ENCODE measurements around the gene SLC10A6.

The SLC10A6 gene

DNA sequence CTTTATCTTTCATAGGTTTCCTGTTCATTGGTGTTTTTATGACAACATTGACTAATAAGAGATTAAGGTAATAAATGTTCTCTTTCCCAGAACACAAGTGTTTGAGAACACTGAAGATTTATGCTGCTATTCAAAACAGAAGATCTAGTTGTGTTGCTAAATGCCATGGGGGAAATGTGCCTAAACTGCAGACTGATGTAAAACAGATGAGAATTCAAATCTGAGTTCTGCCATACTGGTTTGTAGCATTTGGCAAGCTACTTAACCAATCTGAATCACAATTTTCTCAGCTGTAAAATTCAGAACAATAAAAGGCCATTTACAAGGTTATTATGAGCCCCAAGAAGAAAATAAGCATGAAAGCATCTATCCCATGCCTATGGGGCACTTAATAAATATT is 2.3 kb downstream of the SLC10A6 start:
- no peak for DNase-seq

DNA sequence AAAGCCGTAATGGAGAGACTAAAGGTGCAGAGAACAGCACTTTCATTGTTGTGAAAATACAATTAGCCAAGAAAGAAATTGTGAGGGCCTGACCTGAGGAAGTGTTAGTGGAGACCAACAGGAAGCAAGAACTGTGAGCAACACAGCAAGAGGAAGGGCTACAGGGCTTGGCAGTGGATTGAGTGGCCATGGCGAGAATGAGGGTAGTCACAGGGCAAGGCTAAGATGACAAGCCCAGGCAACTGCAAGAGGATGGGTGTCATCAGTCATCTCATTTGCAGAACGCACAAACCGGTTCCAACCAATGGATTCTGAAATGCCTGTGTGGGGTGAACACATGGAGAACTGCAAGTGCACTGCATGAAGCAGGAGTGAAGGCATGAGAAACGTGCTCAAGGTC is 3.6 kb downstream of the SLC10A6 start:
- DNase-seq, result no peak

DNA sequence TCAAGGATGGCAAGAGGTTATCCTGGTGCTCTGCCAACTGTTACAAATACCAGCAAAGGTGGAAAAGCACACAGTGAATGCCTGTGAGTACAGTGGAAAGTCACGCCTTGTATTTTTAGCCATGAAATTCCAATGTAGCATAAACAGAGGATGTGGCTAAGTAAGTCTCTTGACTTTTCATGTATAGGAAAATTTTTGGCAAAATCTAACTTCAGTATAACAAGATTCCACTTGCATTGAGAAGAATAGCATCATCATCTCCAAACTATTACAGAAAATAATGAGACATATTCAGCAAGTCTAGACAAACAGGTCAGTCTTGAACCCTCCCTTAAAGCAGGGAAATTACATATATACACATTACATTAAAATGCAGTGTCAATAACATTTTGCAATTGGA is 7.9 kb downstream of the SLC10A6 start:
- DNase-seq, result no peak

- DNase-seq, result no peak
Measured at GRCh38 chr4:86840858-86841257, 8.3 kb downstream of the SLC10A6 start.

DNA sequence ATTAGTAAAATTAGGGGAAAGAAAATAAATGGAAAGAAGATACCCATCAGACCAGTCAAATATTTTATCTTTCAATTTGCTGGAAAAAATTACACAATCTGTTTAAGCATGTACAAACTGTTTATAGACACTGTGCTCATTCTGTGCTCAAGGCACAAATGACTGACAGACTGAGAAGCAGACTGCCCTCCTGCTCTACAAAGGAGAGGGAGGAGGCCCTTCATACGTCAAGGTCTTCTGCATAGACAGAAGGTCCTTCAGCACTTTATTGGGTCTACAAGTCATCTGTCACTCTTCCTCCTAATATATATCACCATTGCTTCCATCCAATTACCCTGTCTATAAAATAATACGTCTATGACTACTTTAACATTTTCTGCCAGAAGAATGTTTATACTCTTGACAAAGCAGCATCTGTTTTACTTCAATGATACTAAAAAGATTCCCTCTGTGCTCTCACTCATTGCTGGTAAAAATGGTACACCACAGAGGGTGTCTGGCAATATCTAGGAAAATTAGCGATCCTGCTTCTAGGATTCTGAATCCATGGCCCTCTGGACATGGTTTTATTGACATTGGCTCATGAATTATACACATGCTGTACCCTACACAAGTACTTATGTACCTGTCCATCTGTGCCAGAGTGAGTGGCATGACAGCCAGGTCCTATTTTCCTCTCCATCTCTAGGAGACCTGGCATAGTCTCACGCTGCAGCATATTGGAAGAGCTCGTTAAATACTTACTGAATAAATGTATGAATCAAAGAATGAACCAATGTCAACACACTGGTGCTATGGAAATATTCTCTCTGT is 11.3 kb downstream of the SLC10A6 start:
- DNase-seq, result no peak

GRCh38 chr4:86835677-86836076 is 13.5 kb downstream of the SLC10A6 start:
- DNase-seq, result no peak

DNA sequence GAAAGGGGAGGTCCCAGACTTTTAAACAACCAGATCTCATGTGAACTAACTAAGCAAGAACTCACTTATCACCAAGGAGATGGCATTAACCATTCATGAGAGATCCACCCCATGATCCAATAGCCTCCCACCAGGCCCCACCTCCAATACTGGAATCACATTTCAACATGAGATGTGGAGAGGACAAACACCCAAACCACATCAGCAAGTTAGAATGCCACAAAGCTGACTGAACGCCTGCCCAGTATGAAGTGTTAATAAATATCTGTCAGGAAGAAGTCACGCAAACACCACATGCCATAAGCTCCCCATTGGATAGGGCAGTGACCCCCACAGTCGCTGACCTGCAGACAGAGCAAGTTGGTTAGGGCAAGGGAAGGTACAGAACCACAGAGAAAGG is 14.3 kb downstream of the SLC10A6 start:
- no peak for DNase-seq

- DNase-seq, result no peak
Measured at GRCh38 chr4:86833615-86834014, 15.6 kb downstream of the SLC10A6 start.

DNA sequence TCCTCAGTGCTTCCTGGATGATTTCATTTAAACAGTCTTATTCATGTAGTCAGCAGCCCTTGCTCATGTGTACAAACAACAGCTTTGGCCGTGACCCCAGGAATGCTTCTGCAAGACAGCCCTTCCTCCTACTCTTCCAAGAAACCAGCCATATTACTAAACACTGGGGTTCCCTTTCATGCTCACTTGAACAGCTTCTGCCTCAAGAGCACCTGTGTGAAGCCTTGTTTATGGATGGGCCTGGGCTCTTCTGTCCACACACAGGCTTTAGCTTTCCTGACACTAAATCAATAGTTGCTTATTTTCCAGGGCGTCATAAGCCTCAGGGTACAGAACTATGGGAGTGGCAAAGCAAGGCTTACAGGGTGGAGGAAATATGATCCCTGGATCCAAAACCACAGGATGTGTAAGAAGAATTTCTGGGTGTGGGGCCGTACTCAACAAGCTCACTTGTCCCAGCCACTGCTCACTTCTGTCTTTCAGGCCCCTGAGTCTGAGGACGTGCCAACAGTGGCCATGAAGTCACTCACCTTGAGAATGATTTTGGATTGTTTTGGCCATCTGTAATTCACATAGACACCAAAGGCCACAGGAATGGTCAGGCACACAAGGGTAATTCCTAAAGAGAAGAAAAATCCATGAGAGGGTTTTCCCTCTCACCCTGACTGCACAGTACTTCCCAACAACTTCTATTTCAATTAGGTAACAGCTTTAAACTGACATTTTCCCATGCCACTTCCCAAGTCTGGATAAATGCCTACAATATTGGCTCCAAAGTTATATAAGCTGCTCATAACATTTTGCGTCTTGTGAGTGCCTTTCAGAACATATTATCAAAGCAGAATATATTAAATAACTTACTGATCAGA is 17.7 kb downstream of the SLC10A6 start:
- no peak for DNase-seq

DNA sequence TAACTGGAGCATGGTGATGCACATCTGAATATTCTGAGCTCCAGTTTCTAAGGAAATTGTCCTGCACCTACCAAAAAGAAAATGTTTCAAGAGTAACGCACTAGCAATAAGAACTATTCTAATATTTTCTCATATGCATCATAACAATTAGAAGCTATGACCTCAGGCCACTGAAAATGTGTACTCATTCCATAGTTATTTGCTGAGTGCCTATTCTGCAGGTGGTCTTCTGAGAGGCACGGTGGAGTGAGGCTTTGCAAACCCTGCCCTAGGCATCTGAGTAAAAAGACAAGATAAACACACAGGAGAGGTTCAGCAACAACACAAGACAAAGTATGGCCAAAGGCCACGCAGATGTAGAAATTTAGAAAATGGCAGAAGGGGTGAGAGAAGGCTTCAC is 23.7 kb downstream of the SLC10A6 start:
- no peak for DNase-seq

- DNase-seq, result no peak
Measured at GRCh38 chr4:86822136-86822535, 27.0 kb downstream of the SLC10A6 start.

- no peak for DNase-seq
Measured at GRCh38 chr4:86821151-86821550, 28.0 kb downstream of the SLC10A6 start.

- no peak for DNase-seq
Measured at GRCh38 chr4:86819561-86819960, 29.6 kb downstream of the SLC10A6 start.

- DNase-seq, result no peak
Measured at GRCh38 chr4:86818841-86819240, 30.3 kb downstream of the SLC10A6 start.

DNA sequence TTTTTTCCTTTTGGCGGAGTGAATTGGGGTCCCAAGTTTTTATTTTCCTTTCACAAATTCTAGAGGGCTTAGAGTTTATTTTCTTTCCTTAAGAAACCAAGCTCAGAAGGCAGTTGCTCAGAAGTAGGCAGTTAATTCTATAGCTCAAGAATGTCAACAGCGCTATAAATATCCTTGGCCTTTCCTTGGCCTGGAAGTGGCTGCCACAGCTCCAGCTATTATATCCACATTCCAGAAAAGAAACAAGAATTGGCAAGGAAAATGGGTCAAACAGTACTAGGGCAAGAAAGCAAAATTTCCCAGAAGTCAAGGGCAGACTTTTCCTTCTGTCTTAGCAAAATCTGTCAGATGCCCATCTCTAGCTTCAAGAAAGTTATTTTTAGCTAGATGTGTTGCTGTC is 31.0 kb downstream of the SLC10A6 start:
- DNase-seq, result no peak

- no peak for DNase-seq
Measured at GRCh38 chr4:86816501-86817273, 32.5 kb downstream of the SLC10A6 start.

GRCh38 chr4:86815653-86816052 is 33.5 kb downstream of the SLC10A6 start:
- DNase-seq, result no peak

DNA sequence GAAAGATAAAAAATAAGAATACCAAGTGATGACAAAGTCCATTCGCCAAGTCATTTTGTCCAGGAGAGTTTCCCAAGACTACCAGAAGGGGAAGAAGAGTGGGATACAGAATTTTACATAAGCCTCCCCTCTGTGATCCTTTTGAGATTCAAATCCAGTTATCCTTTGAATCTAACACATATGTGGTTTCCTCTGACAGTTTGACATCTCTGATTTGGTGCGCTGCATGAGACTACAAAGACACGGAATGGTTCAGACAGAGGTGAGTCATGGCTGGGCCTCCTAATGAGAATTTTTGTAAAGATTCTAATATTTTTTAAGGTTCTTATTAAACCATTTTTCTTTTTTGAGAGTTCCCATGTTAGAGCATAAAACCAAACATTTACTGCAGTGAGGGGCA is 38.3 kb downstream of the SLC10A6 start:
- DNase-seq, result no peak

DNA sequence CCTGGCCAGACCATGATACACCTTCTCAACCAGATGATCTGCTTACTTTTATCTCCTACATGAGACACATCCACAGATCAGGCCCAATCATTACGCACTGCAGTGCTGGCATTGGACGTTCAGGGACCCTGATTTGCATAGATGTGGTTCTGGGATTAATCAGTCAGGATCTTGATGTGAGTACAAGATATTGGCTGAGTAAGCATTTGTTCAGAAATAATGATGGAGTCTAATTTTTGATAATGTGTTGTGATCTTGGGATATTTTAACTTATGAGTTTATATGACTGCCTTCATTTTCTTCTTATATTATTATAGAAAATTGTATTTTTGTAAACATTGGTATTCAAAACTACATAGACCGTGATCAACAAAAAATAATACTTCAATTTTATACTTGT is 39.4 kb downstream of the SLC10A6 start:
- no peak for DNase-seq

GRCh38 chr4:86791126-86791525 is 58.1 kb downstream of the SLC10A6 start:
- no peak for DNase-seq

GRCh38 chr4:86788826-86789225 is 60.4 kb downstream of the SLC10A6 start:
- DNase-seq, result no peak

- no peak for DNase-seq
Measured at GRCh38 chr4:86778175-86778574, 71.0 kb downstream of the SLC10A6 start.

DNA sequence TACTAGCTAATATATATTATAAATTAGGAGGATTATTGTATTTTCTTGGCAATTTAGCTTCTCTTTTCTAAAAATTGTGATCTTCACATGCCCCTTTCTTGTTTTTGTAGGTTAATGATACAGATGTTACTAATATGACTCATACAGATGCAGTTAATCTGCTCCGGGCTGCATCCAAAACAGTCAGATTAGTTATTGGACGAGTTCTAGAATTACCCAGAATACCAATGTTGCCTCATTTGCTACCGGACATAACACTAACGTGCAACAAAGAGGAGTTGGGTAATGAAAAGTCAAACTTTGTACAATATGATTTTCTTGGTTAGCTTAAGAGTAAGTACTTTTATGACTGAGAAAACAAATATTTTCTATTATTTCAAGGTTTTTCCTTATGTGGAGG is 74.1 kb downstream of the SLC10A6 start:
- DNase-seq, result no peak

Measured in effector CD4-positive, alpha-beta T cell (primary cell).